Neutrophil (primary cell): ENCODE results near the gene SYNJ2.

ENCODE experiments used
- H3K27ac ChIP-seq: fragments of 200-600 bp; sonication (generic); 2 replicates; pipeline ENCODE4 v1.5.1; 2016; ENCODE audit warnings: mild to moderate bottlenecking, moderate library complexity
- H3K27me3 ChIP-seq: fragments of 200-600 bp; sonication (generic); 2 replicates; pipeline ENCODE4 v1.6.0; 2016; ENCODE audit warnings: mild to moderate bottlenecking
- H3K36me3 ChIP-seq: fragments of 200-600 bp; sonication (generic); 2 replicates; pipeline ENCODE4 v1.5.1; 2017
- H3K4me1 ChIP-seq, 2 experiments: fragments of 200-600 bp in 1 of 2; sonication (generic) in 1 of 2; 1 replicate in 1 of 2; 2 replicates in 1 of 2; pipeline versions ENCODE4 v1.5.1 to v1.6.1; 2013 to 2016; ENCODE audit warnings: low read depth in 1 of 2, low read length in 1 of 2, mild to moderate bottlenecking in 1 of 2, moderate library complexity in 1 of 2; ENCODE audit not compliant: control insufficient read depth in 1 of 2, insufficient read depth in 1 of 2
- H3K4me3 ChIP-seq, 2 experiments: fragments of 200-600 bp in 1 of 2; sonication (generic) in 1 of 2; 1 replicate in 1 of 2; 2 replicates in 1 of 2; pipeline ENCODE4 v1.5.1; 2013 to 2016; ENCODE audit warnings: low read depth in 1 of 2, low read length in 1 of 2, mild to moderate bottlenecking in 1 of 2, moderate library complexity in 1 of 2
- H3K9me3 ChIP-seq: fragments of 200-600 bp; sonication (generic); 2 replicates; pipeline ENCODE4 v1.5.1; 2016
- TF ChIP-seq, protein P1 (sequence below): fragments of 200-600 bp; sonication (generic); IDR thresholded peaks from 2 replicates; pipeline ENCODE4 v1.5.1; 2016; ENCODE audit warnings: antibody characterized with exemption

SYNJ2 gene

DNA sequence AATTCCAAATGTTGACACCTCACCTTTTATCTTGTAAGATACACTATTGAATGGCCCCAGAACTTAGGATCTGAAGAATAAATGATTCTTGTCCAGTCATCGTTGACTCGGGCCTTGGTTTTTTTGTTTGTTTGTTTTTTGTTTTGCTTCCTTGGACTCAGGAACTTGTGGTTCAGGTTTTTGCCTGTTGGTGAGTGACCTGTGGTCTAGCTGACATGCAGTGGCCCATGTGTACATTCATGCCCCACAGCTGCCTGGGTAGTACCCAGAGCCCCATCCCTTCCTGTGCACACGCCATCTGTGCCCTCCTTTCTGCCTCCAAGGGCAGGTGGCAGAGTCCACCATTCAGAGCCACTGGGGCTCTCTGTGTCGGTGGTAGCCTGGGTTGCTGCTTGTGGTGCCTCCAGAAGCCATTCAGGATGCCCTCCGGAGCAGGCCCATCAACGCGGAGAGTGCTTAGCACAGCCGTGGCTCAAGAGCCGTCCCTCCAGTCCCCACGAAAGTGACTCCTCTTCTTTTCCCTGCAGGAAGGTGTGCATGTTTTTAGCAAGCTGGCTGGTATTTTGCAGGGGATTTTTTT, 85.9 kb downstream of the SYNJ2 start:
- Histone ChIP-seq H3K4me3 (no peak overlapping the region), H3K27ac (no peak overlapping the region)

DNA sequence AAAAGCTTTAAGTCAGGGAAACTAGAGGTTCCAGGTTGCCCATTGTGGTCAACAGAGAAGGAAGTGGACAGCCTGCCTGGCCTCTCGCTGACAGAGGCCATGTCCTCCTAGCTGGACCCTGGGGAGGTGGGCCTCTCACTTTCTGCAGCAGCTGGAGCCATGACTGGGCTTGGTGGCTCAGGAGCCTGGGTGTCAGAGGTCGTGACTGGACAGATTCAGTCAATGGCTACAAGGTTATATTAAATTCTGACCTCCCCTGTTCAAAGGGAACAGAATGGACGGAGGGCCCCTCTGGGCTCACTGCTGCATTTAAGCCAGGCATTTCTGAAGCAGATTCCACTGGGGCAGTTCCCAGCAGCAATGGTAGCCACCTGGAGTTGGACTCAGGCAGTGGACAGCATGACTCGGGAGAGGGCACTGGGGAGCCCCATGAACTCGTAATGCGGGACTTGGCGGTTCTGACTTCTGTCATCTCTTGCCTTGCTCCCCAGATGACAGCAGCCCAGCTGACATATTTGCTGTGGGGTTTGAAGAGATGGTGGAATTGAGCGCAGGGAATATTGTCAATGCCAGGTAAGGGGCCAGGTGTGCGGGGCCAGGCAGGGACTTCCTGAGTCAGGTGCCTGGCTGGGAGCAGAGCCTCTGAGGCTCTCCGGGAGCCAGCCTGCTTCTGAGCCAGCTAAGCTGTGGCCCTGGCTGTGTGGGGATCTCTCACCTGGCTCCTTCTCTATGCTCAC, 86.7 kb downstream of the SYNJ2 start:
- no peak overlapping the region for H3K27ac ChIP-seq
- H3K36me3 ChIP-seq = peaks cover 69% of the 10 kb centered on the region
- H3K4me1 ChIP-seq = no peaks in the 10 kb centered on the region
- H3K9me3 ChIP-seq = no peaks in the 10 kb centered on the region
- H3K4me3 ChIP-seq = no peak overlapping the region
- H3K27me3 ChIP-seq = no peaks in the 10 kb centered on the region
- TF ChIP-seq, protein P1, sequence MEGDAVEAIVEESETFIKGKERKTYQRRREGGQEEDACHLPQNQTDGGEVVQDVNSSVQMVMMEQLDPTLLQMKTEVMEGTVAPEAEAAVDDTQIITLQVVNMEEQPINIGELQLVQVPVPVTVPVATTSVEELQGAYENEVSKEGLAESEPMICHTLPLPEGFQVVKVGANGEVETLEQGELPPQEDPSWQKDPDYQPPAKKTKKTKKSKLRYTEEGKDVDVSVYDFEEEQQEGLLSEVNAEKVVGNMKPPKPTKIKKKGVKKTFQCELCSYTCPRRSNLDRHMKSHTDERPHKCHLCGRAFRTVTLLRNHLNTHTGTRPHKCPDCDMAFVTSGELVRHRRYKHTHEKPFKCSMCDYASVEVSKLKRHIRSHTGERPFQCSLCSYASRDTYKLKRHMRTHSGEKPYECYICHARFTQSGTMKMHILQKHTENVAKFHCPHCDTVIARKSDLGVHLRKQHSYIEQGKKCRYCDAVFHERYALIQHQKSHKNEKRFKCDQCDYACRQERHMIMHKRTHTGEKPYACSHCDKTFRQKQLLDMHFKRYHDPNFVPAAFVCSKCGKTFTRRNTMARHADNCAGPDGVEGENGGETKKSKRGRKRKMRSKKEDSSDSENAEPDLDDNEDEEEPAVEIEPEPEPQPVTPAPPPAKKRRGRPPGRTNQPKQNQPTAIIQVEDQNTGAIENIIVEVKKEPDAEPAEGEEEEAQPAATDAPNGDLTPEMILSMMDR = no peak

More for the DNA sequence above, 85.9 kb downstream of the SYNJ2 start:
- H3K36me3 ChIP-seq = peaks cover 74% of the 10 kb centered on the region
- H3K4me1 ChIP-seq = no peaks in the 10 kb centered on the region
- no peaks in the 10 kb centered on the region for H3K9me3 ChIP-seq
- no peaks in the 10 kb centered on the region for H3K27me3 ChIP-seq
- TF ChIP-seq, protein P1 = no peak

DNA sequence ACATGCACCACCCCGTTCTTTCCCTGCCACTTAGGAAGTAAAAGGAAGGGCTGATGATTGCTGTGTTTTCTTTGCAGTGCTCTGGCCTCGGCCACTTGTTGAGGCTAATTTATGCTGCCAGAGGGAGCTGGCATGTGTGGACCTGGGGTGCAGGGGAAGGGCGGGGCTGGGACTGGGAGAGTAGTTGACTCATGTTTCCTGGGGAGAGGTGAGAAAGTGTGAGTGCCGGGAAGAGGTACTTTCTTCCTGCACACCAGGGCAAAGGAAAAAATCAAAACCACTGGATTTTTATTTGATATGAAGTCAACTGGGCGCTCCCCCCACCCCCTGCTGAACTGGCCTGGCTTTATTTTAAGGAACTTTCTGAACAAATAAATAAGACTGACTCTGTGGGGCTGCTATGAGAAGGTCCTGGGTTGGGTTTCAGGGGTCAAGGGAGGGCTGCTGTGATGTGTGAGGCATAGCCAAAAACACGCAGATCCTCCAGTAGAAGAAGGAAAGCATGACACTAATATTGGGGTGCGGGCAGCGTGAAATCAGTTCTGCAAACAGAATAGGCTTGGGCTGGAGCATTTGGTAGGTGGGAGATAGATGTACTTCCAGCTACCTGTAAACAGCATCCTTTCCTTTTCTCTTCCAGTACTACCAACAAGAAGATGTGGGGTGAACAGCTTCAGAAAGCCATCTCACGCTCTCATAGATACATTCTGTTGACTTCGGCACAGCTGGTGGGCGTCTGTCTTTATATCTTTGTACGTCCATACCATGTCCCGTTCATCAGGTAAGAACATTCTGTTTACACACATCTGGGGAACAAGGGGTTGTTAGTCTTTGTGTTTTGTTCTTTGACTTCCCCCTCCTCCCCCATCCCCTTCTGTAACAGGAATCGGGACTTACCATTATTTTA, 87.5 kb downstream of the SYNJ2 start:
- Histone ChIP-seq H3K4me1 (no peaks in the 10 kb centered on the region), H3K9me3 (no peaks in the 10 kb centered on the region), H3K27ac (no peak overlapping the region), H3K4me3 (no peak overlapping the region), H3K27me3 (no peaks in the 10 kb centered on the region), H3K36me3 (peaks cover 63% of the 10 kb centered on the region)
- TF ChIP-seq, protein P1 = no peak

DNA sequence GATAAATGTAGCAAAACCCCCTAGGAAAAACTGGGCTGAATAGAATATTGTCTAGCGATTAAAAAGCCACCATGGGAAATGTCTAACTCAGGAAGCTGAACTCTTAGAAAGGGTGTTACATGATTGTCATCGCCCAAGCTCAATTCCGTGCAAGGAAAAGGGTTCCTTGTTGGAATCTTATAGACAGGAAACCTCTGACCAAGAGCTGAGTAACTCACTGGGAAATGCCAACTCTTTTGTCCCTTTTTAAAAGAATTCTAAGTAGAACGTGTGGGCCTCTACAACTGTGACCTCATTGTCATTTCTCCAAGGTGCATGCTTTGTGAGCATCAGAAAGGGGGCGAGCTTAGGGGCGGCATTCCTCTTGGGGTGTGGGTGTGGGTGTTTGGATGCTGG, 88.1 kb downstream of the SYNJ2 start:
- peaks cover 57% of the 10 kb centered on the region for H3K36me3 ChIP-seq

DNA sequence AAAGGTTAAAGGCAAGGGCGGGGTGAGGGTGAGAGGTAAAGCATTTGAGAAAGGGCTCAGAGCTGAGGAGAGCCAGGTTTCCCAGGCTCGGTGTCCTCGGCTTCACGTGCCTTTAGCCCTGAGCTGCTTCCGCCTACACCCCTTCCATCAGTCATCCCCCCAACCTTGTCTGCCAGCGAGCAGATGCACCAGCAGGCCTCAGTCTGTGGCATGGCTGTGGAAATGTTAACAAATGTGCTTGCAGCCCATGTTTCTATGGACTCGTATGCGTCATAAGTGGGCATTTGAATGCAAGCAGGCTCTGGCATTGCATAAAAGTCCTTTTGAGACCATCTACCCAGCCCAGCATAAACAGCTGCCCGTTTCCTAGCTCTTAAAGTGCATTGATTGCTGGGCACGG, 88.8 kb downstream of the SYNJ2 start:
- Histone ChIP-seq H3K27ac (no peak overlapping the region), H3K36me3 (peaks cover 52% of the 10 kb centered on the region), H3K4me1 (no peaks in the 10 kb centered on the region), H3K4me3 (no peak overlapping the region), H3K9me3 (no peaks in the 10 kb centered on the region), H3K27me3 (no peaks in the 10 kb centered on the region)
- TF ChIP-seq, protein P1 = no peak

More for the DNA sequence above, 88.1 kb downstream of the SYNJ2 start:
- H3K9me3 ChIP-seq = no peaks in the 10 kb centered on the region
- H3K27ac ChIP-seq = no peak overlapping the region
- no peak overlapping the region for H3K4me3 ChIP-seq
- TF ChIP-seq, protein P1 = no peak
- no peaks in the 10 kb centered on the region for H3K4me1 ChIP-seq
- H3K27me3 ChIP-seq = no peaks in the 10 kb centered on the region
